Measurements from ENCODE around the gene VSX1. TPM values are rescaled to one million over a fixed set of nuclear protein-coding genes. Genes with fewer than 3 reads are reported as not detected.
A peak's percentile ranks its signal among the peaks of the same experiment; 100 is the strongest.

Gene VSX1
- total RNA-seq, 1 experiment from 2014 or later = not detected

- Histone ChIP-seq H3K27ac (ENCODE audit: low read length) (no peak overlapping the region), H2AFZ (ENCODE audit: low read length) (no peak overlapping the region), H3K79me2 (ENCODE audit: low read length) (no peaks in the 10 kb centered on the region), H3K9me3 (ENCODE audit: low read length) (no peaks in the 10 kb centered on the region), H3K9me2 (replicated peaks; ENCODE audit: insufficient read depth, low read length) (no peaks in the 10 kb centered on the region), H3K27me3 (ENCODE audit: low read length) (no peaks in the 10 kb centered on the region), H4K20me1 (ENCODE audit: insufficient read depth, low read depth, low read length) (no peaks in the 10 kb centered on the region), H3K4me2 (ENCODE audit: low read depth, low read length, poor library complexity, severe bottlenecking) (no peak overlapping the region), H3K4me1 (ENCODE audit: low read length) (peaks cover 38% of the 10 kb centered on the region), H3K4me3 (ENCODE audit: low read length) (no peak overlapping the region), H3K36me3 (ENCODE audit: insufficient read depth, low read length) (no peaks in the 10 kb centered on the region), H3K9ac (ENCODE audit: low read length) (no peak overlapping the region)
- DNase-seq = no peak
Measured at GRCh38 chr20:25039697-25040437, 42.1 kb downstream of the VSX1 start.

- H3K27me3 ChIP-seq (ENCODE audit: low read length) = no peaks in the 10 kb centered on the region
- H2AFZ ChIP-seq (ENCODE audit: low read length) = no peak overlapping the region
- no peak for DNase-seq
- H3K9me2 ChIP-seq (replicated peaks; ENCODE audit: insufficient read depth, low read length) = no peaks in the 10 kb centered on the region
- H3K4me1 ChIP-seq (ENCODE audit: low read length) = peaks cover 34% of the 10 kb centered on the region
- H3K4me3 ChIP-seq (ENCODE audit: low read length) = no peak overlapping the region
- H4K20me1 ChIP-seq (ENCODE audit: insufficient read depth, low read depth, low read length) = no peaks in the 10 kb centered on the region
- H3K4me2 ChIP-seq (ENCODE audit: low read depth, low read length, poor library complexity, severe bottlenecking) = no peak overlapping the region
- H3K9me3 ChIP-seq (ENCODE audit: low read length) = no peaks in the 10 kb centered on the region
- no peaks in the 10 kb centered on the region for H3K36me3 ChIP-seq (ENCODE audit: insufficient read depth, low read length)
- H3K9ac ChIP-seq (ENCODE audit: low read length) = no peak overlapping the region
- no peak overlapping the region for H3K27ac ChIP-seq (ENCODE audit: low read length)
- no peaks in the 10 kb centered on the region for H3K79me2 ChIP-seq (ENCODE audit: low read length)
Measured at GRCh38 chr20:25038591-25039015, 43.3 kb downstream of the VSX1 start.

DNA sequence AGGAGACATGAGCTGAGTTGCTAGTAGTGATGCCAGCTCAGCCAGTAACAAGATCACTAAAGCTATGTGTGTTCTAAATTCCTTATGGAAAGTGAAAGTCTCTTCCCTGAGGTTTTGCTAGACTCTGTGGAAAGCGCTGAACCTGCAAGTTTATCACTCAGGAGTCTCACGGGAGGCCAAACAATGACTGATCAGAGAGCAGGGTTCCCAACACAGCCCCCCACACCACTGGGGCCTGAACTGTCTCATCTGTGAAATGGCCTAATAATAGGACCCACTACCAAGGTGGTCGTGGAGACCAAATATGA, 43.9 kb downstream of the VSX1 start:
- Histone ChIP-seq H3K9me2 (replicated peaks; ENCODE audit: insufficient read depth, low read length) (no peaks in the 10 kb centered on the region), H3K9me3 (ENCODE audit: low read length) (no peaks in the 10 kb centered on the region), H3K27ac (ENCODE audit: low read length) (no peak overlapping the region), H3K27me3 (ENCODE audit: low read length) (no peaks in the 10 kb centered on the region), H2AFZ (ENCODE audit: low read length) (no peak overlapping the region), H3K4me2 (ENCODE audit: low read depth, low read length, poor library complexity, severe bottlenecking) (no peak overlapping the region), H3K9ac (ENCODE audit: low read length) (no peak overlapping the region), H3K36me3 (ENCODE audit: insufficient read depth, low read length) (no peaks in the 10 kb centered on the region), H3K79me2 (ENCODE audit: low read length) (no peaks in the 10 kb centered on the region), H3K4me3 (ENCODE audit: low read length) (no peak overlapping the region), H4K20me1 (ENCODE audit: insufficient read depth, low read depth, low read length) (no peaks in the 10 kb centered on the region), H3K4me1 (ENCODE audit: low read length) (peaks cover 30% of the 10 kb centered on the region)
- DNase-seq = no peak

- H3K79me2 ChIP-seq (ENCODE audit: low read length) = no peaks in the 10 kb centered on the region
- no peak overlapping the region for H3K4me2 ChIP-seq (ENCODE audit: low read depth, low read length, poor library complexity, severe bottlenecking)
- H3K4me1 ChIP-seq (ENCODE audit: low read length) = peaks cover 25% of the 10 kb centered on the region
- H3K9ac ChIP-seq (ENCODE audit: low read length) = no peak overlapping the region
- no peaks in the 10 kb centered on the region for H3K27me3 ChIP-seq (ENCODE audit: low read length)
- H3K27ac ChIP-seq (ENCODE audit: low read length) = no peak overlapping the region
- H3K9me3 ChIP-seq (ENCODE audit: low read length) = no peaks in the 10 kb centered on the region
- H3K4me3 ChIP-seq (ENCODE audit: low read length) = no peak overlapping the region
- DNase-seq = no peak
- H3K36me3 ChIP-seq (ENCODE audit: insufficient read depth, low read length) = no peaks in the 10 kb centered on the region
- no peaks in the 10 kb centered on the region for H3K9me2 ChIP-seq (replicated peaks; ENCODE audit: insufficient read depth, low read length)
- no peaks in the 10 kb centered on the region for H4K20me1 ChIP-seq (ENCODE audit: insufficient read depth, low read depth, low read length)
- no peak overlapping the region for H2AFZ ChIP-seq (ENCODE audit: low read length)
Measured at GRCh38 chr20:25037288-25038102, 44.4 kb downstream of the VSX1 start.

GRCh38 chr20:25036331-25036936, 45.5 kb downstream of the VSX1 start:
- Histone ChIP-seq H3K4me2 (ENCODE audit: low read depth, low read length, poor library complexity, severe bottlenecking) (no peak overlapping the region), H3K9me3 (ENCODE audit: low read length) (no peaks in the 10 kb centered on the region), H3K9me2 (replicated peaks; ENCODE audit: insufficient read depth, low read length) (no peaks in the 10 kb centered on the region), H3K4me3 (ENCODE audit: low read length) (no peak overlapping the region), H3K27me3 (ENCODE audit: low read length) (no peaks in the 10 kb centered on the region), H3K27ac (ENCODE audit: low read length) (no peak overlapping the region), H3K4me1 (ENCODE audit: low read length) (peaks cover 20% of the 10 kb centered on the region), H3K36me3 (ENCODE audit: insufficient read depth, low read length) (no peaks in the 10 kb centered on the region), H3K79me2 (ENCODE audit: low read length) (no peaks in the 10 kb centered on the region), H2AFZ (ENCODE audit: low read length) (no peak overlapping the region), H3K9ac (ENCODE audit: low read length) (0 out of 2 replicates have a peak overlapping the region, but pooled peaks have one; percentile 8), H4K20me1 (ENCODE audit: insufficient read depth, low read depth, low read length) (no peaks in the 10 kb centered on the region)
- no peak for DNase-seq

DNA sequence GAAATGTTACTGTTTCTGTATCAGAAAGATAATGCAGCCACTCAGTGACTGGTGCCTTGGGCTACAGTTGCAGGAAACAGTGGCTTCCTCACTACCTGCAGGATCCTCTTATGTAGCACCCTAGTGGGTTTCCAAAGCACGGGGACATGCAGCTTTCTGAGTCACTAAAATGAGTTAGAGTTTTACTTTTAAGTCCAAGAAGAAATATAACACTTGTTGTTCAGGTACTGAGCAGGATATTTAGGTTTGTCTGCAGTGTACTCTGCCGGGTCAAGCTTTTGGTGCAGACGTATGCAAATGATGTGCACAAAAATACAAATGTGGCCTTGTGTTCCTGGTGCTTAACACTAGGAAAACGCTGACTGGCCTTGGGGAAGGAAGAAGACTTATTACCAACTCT, 46.0 kb downstream of the VSX1 start:
- Histone ChIP-seq H3K9ac (ENCODE audit: low read length) (no peak overlapping the region), H3K4me3 (ENCODE audit: low read length) (no peak overlapping the region), H2AFZ (ENCODE audit: low read length) (no peak overlapping the region), H4K20me1 (ENCODE audit: insufficient read depth, low read depth, low read length) (no peaks in the 10 kb centered on the region), H3K9me2 (replicated peaks; ENCODE audit: insufficient read depth, low read length) (no peaks in the 10 kb centered on the region), H3K4me1 (ENCODE audit: low read length) (peaks cover 20% of the 10 kb centered on the region), H3K27ac (ENCODE audit: low read length) (no peak overlapping the region), H3K27me3 (ENCODE audit: low read length) (no peaks in the 10 kb centered on the region), H3K79me2 (ENCODE audit: low read length) (no peaks in the 10 kb centered on the region), H3K4me2 (ENCODE audit: low read depth, low read length, poor library complexity, severe bottlenecking) (no peak overlapping the region), H3K36me3 (ENCODE audit: insufficient read depth, low read length) (no peaks in the 10 kb centered on the region), H3K9me3 (ENCODE audit: low read length) (no peaks in the 10 kb centered on the region)
- no peak for DNase-seq

DNA sequence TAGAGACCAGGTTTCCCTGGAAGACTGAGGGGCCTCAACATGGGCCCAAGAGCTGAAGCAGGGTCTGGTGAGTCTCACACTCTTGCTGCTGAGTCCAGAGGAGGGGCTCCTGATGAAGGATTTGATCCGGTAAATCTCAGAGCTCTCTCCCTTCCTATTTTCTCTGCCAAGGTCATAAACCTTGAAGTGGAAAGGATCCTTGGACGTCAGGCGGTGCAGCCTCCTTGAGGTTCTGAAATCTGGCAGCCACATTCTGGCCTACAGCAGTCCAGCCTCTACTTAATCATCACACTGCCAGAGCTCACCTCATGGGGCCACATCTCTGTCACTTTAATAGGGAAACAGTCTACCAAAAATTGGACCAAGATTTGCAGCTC, 48.0 kb downstream of the VSX1 start:
- no peaks in the 10 kb centered on the region for H3K9me2 ChIP-seq (replicated peaks; ENCODE audit: insufficient read depth, low read length)
- no peaks in the 10 kb centered on the region for H3K79me2 ChIP-seq (ENCODE audit: low read length)
- H3K4me3 ChIP-seq (ENCODE audit: low read length) = no peak overlapping the region
- H3K9me3 ChIP-seq (ENCODE audit: low read length) = no peaks in the 10 kb centered on the region
- DNase-seq = no peak
- no peak overlapping the region for H3K9ac ChIP-seq (ENCODE audit: low read length)
- H3K4me1 ChIP-seq (ENCODE audit: low read length) = peaks cover 20% of the 10 kb centered on the region
- H4K20me1 ChIP-seq (ENCODE audit: insufficient read depth, low read depth, low read length) = no peaks in the 10 kb centered on the region
- H3K4me2 ChIP-seq (ENCODE audit: low read depth, low read length, poor library complexity, severe bottlenecking) = no peak overlapping the region
- H3K27me3 ChIP-seq (ENCODE audit: low read length) = no peaks in the 10 kb centered on the region
- H3K27ac ChIP-seq (ENCODE audit: low read length) = no peak overlapping the region
- no peaks in the 10 kb centered on the region for H3K36me3 ChIP-seq (ENCODE audit: insufficient read depth, low read length)
- no peak overlapping the region for H2AFZ ChIP-seq (ENCODE audit: low read length)

GRCh38 chr20:25033265-25033923, 48.5 kb downstream of the VSX1 start:
- H3K36me3 ChIP-seq (ENCODE audit: insufficient read depth, low read length) = no peaks in the 10 kb centered on the region
- no peak overlapping the region for H3K27ac ChIP-seq (ENCODE audit: low read length)
- H3K79me2 ChIP-seq (ENCODE audit: low read length) = no peaks in the 10 kb centered on the region
- DNase-seq = no peak
- no peak overlapping the region for H2AFZ ChIP-seq (ENCODE audit: low read length)
- no peaks in the 10 kb centered on the region for H3K27me3 ChIP-seq (ENCODE audit: low read length)
- no peaks in the 10 kb centered on the region for H3K9me2 ChIP-seq (replicated peaks; ENCODE audit: insufficient read depth, low read length)
- H3K9ac ChIP-seq (ENCODE audit: low read length) = no peak overlapping the region
- no peaks in the 10 kb centered on the region for H4K20me1 ChIP-seq (ENCODE audit: insufficient read depth, low read depth, low read length)
- peaks cover 20% of the 10 kb centered on the region for H3K4me1 ChIP-seq (ENCODE audit: low read length)
- no peaks in the 10 kb centered on the region for H3K9me3 ChIP-seq (ENCODE audit: low read length)
- no peak overlapping the region for H3K4me3 ChIP-seq (ENCODE audit: low read length)
- no peak overlapping the region for H3K4me2 ChIP-seq (ENCODE audit: low read depth, low read length, poor library complexity, severe bottlenecking)

Measured in Karpas-422 (cell line).